ENCODE measurements around the gene IGFBP2. TPM values are rescaled to one million over a fixed set of nuclear protein-coding genes. Genes with fewer than 3 reads are reported as not detected.

Gene IGFBP2
- total and polyA plus RNA-seq, 12 donors = 26.0 to 361 (median 109) TPM

- TF ChIP-seq CTCF (IDR thresholded peaks at IDR 0.05) = no peak
- H3K9me3 ChIP-seq = no peaks in the 10 kb centered on the region
- DNase-seq (peak; percentile 86 to 87), ATAC-seq (peak; percentile 75 to 90 (median 86))
- H3K4me1 ChIP-seq = peaks cover 19 to 67% (median 53%) of the 10 kb centered on the region in 9 donors
- 36 to 38% methylated on average over 14 of the region's 14 CpGs for WGBS, 2 donors
- peaks cover 0 to 55% (median 13%) of the 10 kb centered on the region in 9 donors for H3K36me3 ChIP-seq
- H3K27ac ChIP-seq = peak overlapping the region; percentile 64 to 93 (median 88)
- intact Hi-C loops (cut with DNase I) = loop anchor here in 8 of 10 donors (5.0 to 10.0 kb wide), 8 partner anchors 485 to 1078 kb away; no protein-coding TSS in a partner anchor
- H3K27me3 ChIP-seq = peaks cover 0 to 4% (median 0%) of the 10 kb centered on the region in 7 donors
- H3K4me3 ChIP-seq = no peak overlapping the region
Measured at GRCh38 chr2:216679658-216680024, 46.4 kb downstream of the IGFBP2 start.

- ATAC-seq = no peak
- WGBS, 2 donors = 77 to 81% methylated on average over 10 of the region's 10 CpGs
- H3K36me3 ChIP-seq = peaks cover 0 to 45% (median 13%) of the 10 kb centered on the region in 9 donors
Measured at GRCh38 chr2:216680951-216681629, 47.9 kb downstream of the IGFBP2 start.

GRCh38 chr2:216681683-216682082, 48.5 kb downstream of the IGFBP2 start:
- no peak for DNase-seq
- peaks cover 0 to 45% (median 13%) of the 10 kb centered on the region in 9 donors for H3K36me3 ChIP-seq
- H3K27ac ChIP-seq = peak overlapping the region in 9 of 10 donors; percentile 0 to 92 (median 88)
- TF ChIP-seq CTCF (IDR thresholded peaks at IDR 0.05) = no peak
- WGBS, 2 donors = 40 to 42% methylated on average over 2 of the region's 2 CpGs
- intact Hi-C loops (cut with DNase I) = loop anchor here (2.0 to 10.0 kb wide), 10 partner anchors 483 to 1076 kb away; no protein-coding TSS in a partner anchor
- no peaks in the 10 kb centered on the region for H3K9me3 ChIP-seq
- ATAC-seq = no peak
- peaks cover 0 to 7% (median 0%) of the 10 kb centered on the region in 7 donors for H3K27me3 ChIP-seq
- H3K4me3 ChIP-seq = no peak overlapping the region
- H3K4me1 ChIP-seq = peaks cover 22 to 87% (median 64%) of the 10 kb centered on the region in 9 donors

More at GRCh38 chr2:216680951-216681629, 47.9 kb downstream of the IGFBP2 start:
- H3K9me3 ChIP-seq = no peaks in the 10 kb centered on the region
- H3K4me1 ChIP-seq = peaks cover 22 to 82% (median 60%) of the 10 kb centered on the region in 9 donors
- H3K27ac ChIP-seq = peak overlapping the region in 8 of 10 donors; percentile 64 to 92 (median 88)
- intact Hi-C loops (cut with DNase I) = loop anchor here in 8 of 10 donors (5.0 to 10.0 kb wide), 7 partner anchors 484 to 1076 kb away; no protein-coding TSS in a partner anchor
- H3K27me3 ChIP-seq = peaks cover 0 to 4% (median 0%) of the 10 kb centered on the region in 7 donors
- TF ChIP-seq CTCF (IDR thresholded peaks at IDR 0.05) = no peak
- no peak for DNase-seq
- no peak overlapping the region for H3K4me3 ChIP-seq

- peaks cover 0 to 15% (median 0%) of the 10 kb centered on the region in 7 donors for H3K27me3 ChIP-seq
- ATAC-seq (peak in 7 of 8 donors; percentile 22 to 83 (median 55)), DNase-seq (no peak)
- TF ChIP-seq CTCF (IDR thresholded peaks at IDR 0.05) = no peak
- peaks cover 0 to 45% (median 0%) of the 10 kb centered on the region in 9 donors for H3K36me3 ChIP-seq
- H3K27ac ChIP-seq = peak overlapping the region in 6 of 10 donors; percentile 18 to 92 (median 36)
- no peaks in the 10 kb centered on the region for H3K9me3 ChIP-seq
- peaks cover 22 to 98% (median 69%) of the 10 kb centered on the region in 9 donors for H3K4me1 ChIP-seq
- WGBS, 2 donors = 59 to 61% methylated on average over 3 of the region's 3 CpGs
- no peak overlapping the region for H3K4me3 ChIP-seq
- intact Hi-C loops (cut with DNase I) = loop anchor here (2.0 to 10.0 kb wide), 10 partner anchors 481 to 1073 kb away; no protein-coding TSS in a partner anchor
Measured at GRCh38 chr2:216683846-216684245, 50.6 kb downstream of the IGFBP2 start.
